ENCODE measurements around the gene ARMCX5.

The ARMCX5 gene

GRCh38 chrX:102599084-102599950 lies at the start of gene ARMCX5:
ARMCX5 (plus strand) TSS chrX:102599515; CDS start chrX:102602142, 2,627 bp downstream.
- Histone ChIP-seq H3K4me3 (peak within 1 kb of the TSS; percentile 72), H3K27ac (peak within 1 kb of the TSS; percentile 46 to 88)
- no peak for TF ChIP-seq CTCF (IDR thresholded peaks at IDR 0.05)
- no peak for DNase-seq (ENCODE audit: low spot score)

GRCh38 chrX:102558607-102559006 lies 40.7 kb upstream of the ARMCX5 start:
- TF ChIP-seq CTCF (IDR thresholded peaks at IDR 0.05) = no peak
- H3K4me3 ChIP-seq = no peak overlapping the region
- no peak overlapping the region for H3K27ac ChIP-seq
- DNase-seq (ENCODE audit: low spot score) = no peak

- DNase-seq (ENCODE audit: low spot score) = no peak
- TF ChIP-seq CTCF (IDR thresholded peaks at IDR 0.05) = no peak
- H3K4me3 ChIP-seq = no peak overlapping the region
- H3K27ac ChIP-seq = no peak overlapping the region
Observed at GRCh38 chrX:102560423-102561068, 38.8 kb upstream of the ARMCX5 start.

GRCh38 chrX:102580891-102581290 lies 18.4 kb upstream of the ARMCX5 start:
- TF ChIP-seq CTCF (IDR thresholded peaks at IDR 0.05) = no peak
- Histone ChIP-seq H3K4me3 (no peak overlapping the region), H3K27ac (no peak overlapping the region)
- DNase-seq (ENCODE audit: low spot score) = no peak

- H3K27ac ChIP-seq = no peak overlapping the region
Observed at GRCh38 chrX:102593367-102593766, 5.9 kb upstream of the ARMCX5 start.

GRCh38 chrX:102599951-102600579 lies 750 bp downstream of the ARMCX5 start:
- Histone ChIP-seq H3K27ac (peak overlapping the region; percentile 46 to 88), H3K4me3 (peak overlapping the region; percentile 72)
- TF ChIP-seq CTCF (IDR thresholded peaks at IDR 0.05) = no peak
- DNase-seq (ENCODE audit: low spot score) = no peak

More at GRCh38 chrX:102593367-102593766, 5.9 kb upstream of the ARMCX5 start:
- TF ChIP-seq CTCF (IDR thresholded peaks at IDR 0.05) = no peak
- DNase-seq (ENCODE audit: low spot score) = no peak
- no peak overlapping the region for H3K4me3 ChIP-seq

Data from coronary artery (tissue), 2 donors.